HG03457 (cell line): ENCODE measurements around the gene RPS3.
"Not testable (repeated sequence)": the region's sequence is repeated elsewhere in the genome, so short reads cannot be mapped to it uniquely, and the experiment has no call there.

Experiments
- ATAC-seq: cut with Tn5 transposase; IDR thresholded peaks from one replicate; pipeline ENCODE4 v1.9.1; 2021; ENCODE audit warnings: moderate number of reproducible peaks; ENCODE audit not compliant: unreplicated experiment

RPS3 gene

GRCh38 chr11:75399344-75400145, at the start of gene RPS3:
TSS of gene RPS3 (plus strand) at chr11:75399518. CDS start at chr11:75399548, 30 bp downstream.
- peak; percentile 73 for ATAC-seq

GRCh38 chr11:75349521-75350116, 49.7 kb upstream of the RPS3 start:
- no peak for ATAC-seq

- ATAC-seq = no peak
Observed at GRCh38 chr11:75350122-75350742, 49.1 kb upstream of the RPS3 start.

- no peak for ATAC-seq
Observed at GRCh38 chr11:75350743-75351540, 48.4 kb upstream of the RPS3 start.

GRCh38 chr11:75351541-75351790, 47.9 kb upstream of the RPS3 start, which contains the start of gene ARRB1:
TSS of gene ARRB1 (minus strand) at chr11:75351661. CDS start at chr11:75351607, 54 bp downstream.
- no peak for ATAC-seq

GRCh38 chr11:75351791-75352587, 47.3 kb upstream of the RPS3 start:
- no peak for ATAC-seq

GRCh38 chr11:75352588-75353206, 46.6 kb upstream of the RPS3 start:
- no peak for ATAC-seq

GRCh38 chr11:75355051-75355450, 44.3 kb upstream of the RPS3 start:
- no peak for ATAC-seq

GRCh38 chr11:75356613-75357012, 42.7 kb upstream of the RPS3 start:
- ATAC-seq = no peak

GRCh38 chr11:75362285-75362684, 37.0 kb upstream of the RPS3 start:
- ATAC-seq = not testable (repeated sequence)

- ATAC-seq = no peak
Observed at GRCh38 chr11:75365711-75366181, 33.6 kb upstream of the RPS3 start.

GRCh38 chr11:75366826-75367225, 32.5 kb upstream of the RPS3 start:
- ATAC-seq = not testable (repeated sequence)

GRCh38 chr11:75369560-75370255, 29.6 kb upstream of the RPS3 start:
- ATAC-seq = no peak

GRCh38 chr11:75371949-75372876, 27.1 kb upstream of the RPS3 start:
- ATAC-seq = no peak

- no peak for ATAC-seq
Observed at GRCh38 chr11:75373201-75373600, 26.1 kb upstream of the RPS3 start.

- no peak for ATAC-seq
Observed at GRCh38 chr11:75374646-75375045, 24.7 kb upstream of the RPS3 start.

- ATAC-seq = no peak
Observed at GRCh38 chr11:75375626-75376025, 23.7 kb upstream of the RPS3 start.

- no peak for ATAC-seq
Observed at GRCh38 chr11:75376175-75376574, 23.1 kb upstream of the RPS3 start.
